HepG2 (cell line): ENCODE results near the gene FBXL13.
"Not testable (repeated sequence)": the region's sequence is repeated elsewhere in the genome, so short reads cannot be mapped to it uniquely, and the experiment has no call there.

Experiments
- ELF3 ChIP-seq: IDR thresholded peaks from 2 replicates; pipeline ENCODE4 v1.6.1; 2016; ENCODE audit warnings: missing genetic modification reagents, missing compliant biosample characterization
- HMGXB4 ChIP-seq, 2 experiments: sonication (generic) in 1 of 2; formaldehyde crosslinking in 1 of 2; IDR thresholded peaks; 2 replicates each; pipeline versions ENCODE4 v1.4.0 to v1.6.1; 2018 to 2020; ENCODE audit warnings: missing genetic modification reagents in 2 of 2, borderline replicate concordance in 1 of 2, low read depth in 1 of 2, mild to moderate bottlenecking in 1 of 2, missing biosample characterization in 1 of 2
- KAT2B ChIP-seq: fragments of 150-350 bp; IDR thresholded peaks from 2 replicates; pipeline ENCODE4 v1.6.1; 2014; ENCODE audit warnings: low read depth, low read length, borderline replicate concordance
- POLR2AphosphoS5 ChIP-seq: IDR thresholded peaks from 2 replicates; pipeline ENCODE4 v1.6.1; 2012; ENCODE audit warnings: low read depth, low read length
- PRPF4 ChIP-seq: fragments of 200-400 bp; formaldehyde crosslinking; IDR thresholded peaks from 2 replicates; pipeline ENCODE4 v1.6.1; 2016; ENCODE audit warnings: low read length, low read depth; ENCODE audit not compliant: poor library complexity, severe bottlenecking
- SP4 ChIP-seq: sonication (generic); formaldehyde crosslinking; IDR thresholded peaks from 2 replicates; pipeline ENCODE4 v1.8.1; 2023; ENCODE audit warnings: mild to moderate bottlenecking, missing genetic modification reagents
- TCF7L2 ChIP-seq: IDR thresholded peaks from 2 replicates; pipeline ENCODE4 v1.6.1; 2011; ENCODE audit warnings: mild to moderate bottlenecking, low read depth, low read length, moderate library complexity
- ZBTB4 ChIP-seq: sonication (generic); formaldehyde crosslinking; IDR thresholded peaks from 2 replicates; pipeline ENCODE4 v1.4.0; 2020; ENCODE audit warnings: missing genetic modification reagents, mild to moderate bottlenecking, borderline replicate concordance

GRCh38 chr7:103092321-103092720 is 17.7 kb upstream of the FBXL13 start:
- not testable (repeated sequence) for TF ChIP-seq SP4 (CRISPR knock-in tag); TCF7L2; KAT2B; ZBTB4 (CRISPR knock-in tag); HMGXB4 (CRISPR knock-in tag; IDR thresholded peaks at IDR 0.05; ENCODE audit: borderline replicate concordance in 1 of 2, low read depth in 1 of 2); POLR2AphosphoS5; ELF3 (CRISPR knock-in tag); PRPF4
